H1 (cell line): ENCODE measurements around the gene ATP6V0D1. TPM values are rescaled to one million over a fixed set of nuclear protein-coding genes. Genes with fewer than 3 reads are reported as not detected.

Experiments used
- JUN ChIP-seq: IDR thresholded peaks from 2 replicates; pipeline ENCODE4 v1.6.1; 2011; ENCODE audit warnings: low read depth, mild to moderate bottlenecking, improper control_type of control experiment, low read length
- SIRT6 ChIP-seq: IDR thresholded peaks from one replicate; pipeline ENCODE4 v1.7.1; 2012; ENCODE audit warnings: low read length, inconsistent platforms
- polyA plus RNA-seq, 7 experiments: library from polyadenylated mRNA; depleted of rRNA in 3 of 7; stranded (reverse) in 5 of 7; unstranded in 2 of 7; fragments of >200 nt in 5 of 7; fragments of 200-250 nt in 2 of 7; gene quantifications; 1 replicate in 5 of 7; 2 replicates in 1 of 7; 4 replicates in 1 of 7; pipeline versions ENCODE4 v1.2.1 to v1.2.3, GENCODE V29; 2011 to 2013; ENCODE audit warnings: missing spikeins in 2 of 7, mixed read lengths in 2 of 7
- total RNA-seq: library from RNA; stranded (reverse); fragmentation: NEBNext Ultra II Directional; extraction: Animal tissue kit (Norgen Biotek cat#: 25700); gene quantifications from 2 replicates; pipeline ENCODE4 v1.2.1, GENCODE V29; 2021
- TF ChIP-seq, protein P1 (sequence below), 3 experiments: IDR thresholded peaks; 1 replicate in 2 of 3; 2 replicates in 1 of 3; pipeline versions ENCODE4 v1.5.1 to v1.6.1; 2011; ENCODE audit warnings: low read length in 3 of 3, mild to moderate bottlenecking in 3 of 3, inconsistent platforms in 2 of 3, low read depth in 1 of 3, moderate library complexity in 1 of 3; ENCODE audit not compliant: insufficient read depth in 1 of 3; ENCODE audit errors: control extremely low read depth in 1 of 3

ATP6V0D1 gene
- total and polyA plus RNA-seq, 2 of the 8 experiments (the other 6 are each of a cell fraction or from before 2014, with no cell fraction given), result 47.3 to 134 TPM

DNA sequence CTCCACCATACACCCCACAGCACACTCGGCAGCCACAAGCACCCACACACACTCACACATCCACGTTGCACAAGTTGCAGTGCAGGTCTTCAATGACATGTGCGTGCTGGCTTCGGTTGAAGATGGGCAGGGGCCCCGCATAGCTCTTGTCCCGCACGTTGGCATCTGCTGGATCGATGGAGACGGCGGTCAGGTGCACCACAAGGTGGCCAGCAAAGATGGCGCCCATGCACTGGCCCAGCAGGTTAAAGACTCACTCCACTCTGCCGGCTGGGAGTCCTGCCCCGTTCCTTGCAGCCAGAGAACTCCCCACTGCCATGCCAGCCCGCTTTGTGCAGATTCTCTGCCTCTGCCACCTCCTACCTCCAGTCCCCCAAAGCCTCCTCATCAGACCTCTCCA is 80.1 kb downstream of the ATP6V0D1 start (continued):
- no peak for TF ChIP-seq SIRT6
- TF ChIP-seq, protein P1, sequence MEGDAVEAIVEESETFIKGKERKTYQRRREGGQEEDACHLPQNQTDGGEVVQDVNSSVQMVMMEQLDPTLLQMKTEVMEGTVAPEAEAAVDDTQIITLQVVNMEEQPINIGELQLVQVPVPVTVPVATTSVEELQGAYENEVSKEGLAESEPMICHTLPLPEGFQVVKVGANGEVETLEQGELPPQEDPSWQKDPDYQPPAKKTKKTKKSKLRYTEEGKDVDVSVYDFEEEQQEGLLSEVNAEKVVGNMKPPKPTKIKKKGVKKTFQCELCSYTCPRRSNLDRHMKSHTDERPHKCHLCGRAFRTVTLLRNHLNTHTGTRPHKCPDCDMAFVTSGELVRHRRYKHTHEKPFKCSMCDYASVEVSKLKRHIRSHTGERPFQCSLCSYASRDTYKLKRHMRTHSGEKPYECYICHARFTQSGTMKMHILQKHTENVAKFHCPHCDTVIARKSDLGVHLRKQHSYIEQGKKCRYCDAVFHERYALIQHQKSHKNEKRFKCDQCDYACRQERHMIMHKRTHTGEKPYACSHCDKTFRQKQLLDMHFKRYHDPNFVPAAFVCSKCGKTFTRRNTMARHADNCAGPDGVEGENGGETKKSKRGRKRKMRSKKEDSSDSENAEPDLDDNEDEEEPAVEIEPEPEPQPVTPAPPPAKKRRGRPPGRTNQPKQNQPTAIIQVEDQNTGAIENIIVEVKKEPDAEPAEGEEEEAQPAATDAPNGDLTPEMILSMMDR (IDR thresholded peaks at IDR 0.05; ENCODE audit: control extremely low read depth in 1 of 3, insufficient read depth in 1 of 3, low read depth in 1 of 3, low read length in 3 of 3), result no peak
- TF ChIP-seq JUN, result no peak
